Measurements from ENCODE around the gene ARMH4. TPM values are rescaled to one million over a fixed set of nuclear protein-coding genes. Genes with fewer than 3 reads are reported as not detected.

Gene ARMH4
- total RNA-seq, 4 donors from 2014 or later = 0.41 to 2.8 (median 0.48) TPM; not detected in 1

DNA sequence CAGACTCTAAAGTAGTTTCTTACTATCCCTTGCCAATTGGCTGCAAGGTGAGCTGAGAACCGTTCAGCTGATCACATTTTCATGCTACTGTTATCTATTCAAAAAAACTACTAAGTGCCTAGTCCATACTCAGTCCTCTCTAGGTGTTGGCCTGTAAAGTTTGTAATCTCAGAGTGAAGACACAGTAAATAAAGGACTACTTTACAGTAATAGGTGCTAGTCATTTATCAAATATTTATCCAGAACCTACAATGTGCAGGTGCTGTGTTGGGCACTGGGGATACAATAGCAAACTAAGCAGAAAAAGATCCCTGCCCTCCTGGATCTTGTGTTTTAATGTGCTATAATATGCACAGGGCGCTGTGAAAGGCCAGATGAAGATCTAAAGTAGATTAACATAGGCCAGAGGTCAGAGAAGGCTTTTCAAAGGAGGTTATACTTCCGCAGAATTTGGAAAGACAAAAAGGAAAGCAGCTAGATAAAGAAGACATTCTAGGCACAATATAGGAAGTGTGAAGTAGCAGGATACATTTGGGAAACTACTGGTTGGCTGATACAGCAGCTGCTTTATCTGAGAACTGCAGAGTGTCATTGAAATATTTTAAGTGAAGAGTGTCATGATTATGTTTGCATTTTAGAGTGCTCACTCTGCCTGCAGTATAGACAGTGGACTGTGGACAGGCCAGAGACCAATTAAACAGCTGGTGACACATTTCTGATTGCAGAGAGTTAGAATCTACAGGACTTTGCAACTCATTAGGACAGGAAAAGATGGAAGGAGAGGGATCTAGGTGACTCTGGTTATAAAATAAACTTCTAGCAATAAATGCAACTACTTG is 40.0 kb upstream of the ARMH4 start:
- Histone ChIP-seq H3K9me3 (no peaks in the 10 kb centered on the region), H3K27me3 (no peaks in the 10 kb centered on the region), H3K27ac (no peak overlapping the region), H3K36me3 (no peaks in the 10 kb centered on the region), H3K4me1 (peaks cover 0 to 28% (median 5%) of the 10 kb centered on the region in 4 donors), H3K4me3 (no peak overlapping the region)
- intact Hi-C loops (cut with DNase I; ENCODE audit: low total_unique reads) (no loop called here), in situ Hi-C loops (cut with MboI; ENCODE audit: low pct_ligation_motif_present in 1 of 4, low pct_unique_long_range_greater_than_20kb in 1 of 4, low sequenced_read_pairs in 3 of 4) (no loop called here)
- TF ChIP-seq CTCF (IDR thresholded peaks at IDR 0.05) = no peak
- no peak for TF ChIP-seq EP300 (IDR thresholded peaks at IDR 0.05; ENCODE audit: low read depth)
- no peak for TF ChIP-seq POLR2A (IDR thresholded peaks at IDR 0.05)
- TF ChIP-seq POLR2AphosphoS5 (IDR thresholded peaks at IDR 0.05) = no peak
- WGBS, 2 donors (ENCODE audit: low coverage in 1 of 2) = 41 to 53% methylated on average over 3 of the region's 3 CpGs
- DNase-seq = no peak

- Histone ChIP-seq H3K36me3 (no peaks in the 10 kb centered on the region), H3K4me1 (peaks cover 0 to 23% (median 5%) of the 10 kb centered on the region in 4 donors), H3K9me3 (no peaks in the 10 kb centered on the region), H3K4me3 (no peak overlapping the region), H3K27me3 (no peaks in the 10 kb centered on the region), H3K27ac (no peak overlapping the region)
- 73 to 81% methylated on average over 2 of the region's 2 CpGs for WGBS, 2 donors (ENCODE audit: low coverage in 1 of 2)
- TF ChIP-seq POLR2A (IDR thresholded peaks at IDR 0.05) (no peak), POLR2AphosphoS5 (IDR thresholded peaks at IDR 0.05) (no peak), EP300 (IDR thresholded peaks at IDR 0.05; ENCODE audit: low read depth) (no peak), CTCF (IDR thresholded peaks at IDR 0.05) (no peak)
- no peak for DNase-seq
- intact Hi-C loops (cut with DNase I; ENCODE audit: low total_unique reads) (no loop called here), in situ Hi-C loops (cut with MboI; ENCODE audit: low pct_ligation_motif_present in 1 of 4, low pct_unique_long_range_greater_than_20kb in 1 of 4, low sequenced_read_pairs in 3 of 4) (no loop called here)
Measured at GRCh38 chr14:58189176-58189575, 37.2 kb upstream of the ARMH4 start.

GRCh38 chr14:58177125-58177524 is 25.1 kb upstream of the ARMH4 start:
- H3K9me3 ChIP-seq = no peaks in the 10 kb centered on the region
- H3K27me3 ChIP-seq = no peaks in the 10 kb centered on the region
- 14 to 54% methylated on average over 1 to 5 of the region's 5 CpGs for WGBS, 2 donors (ENCODE audit: low coverage in 1 of 2)
- H3K4me3 ChIP-seq = no peak overlapping the region
- DNase-seq = no peak
- no peak overlapping the region for H3K27ac ChIP-seq
- TF ChIP-seq POLR2AphosphoS5 (IDR thresholded peaks at IDR 0.05) (no peak), POLR2A (IDR thresholded peaks at IDR 0.05) (no peak), EP300 (IDR thresholded peaks at IDR 0.05; ENCODE audit: low read depth) (no peak), CTCF (IDR thresholded peaks at IDR 0.05) (no peak)
- no peaks in the 10 kb centered on the region for H3K4me1 ChIP-seq
- no peaks in the 10 kb centered on the region for H3K36me3 ChIP-seq
- in situ Hi-C loops (cut with MboI; ENCODE audit: low pct_ligation_motif_present in 1 of 4, low pct_unique_long_range_greater_than_20kb in 1 of 4, low sequenced_read_pairs in 3 of 4) (no loop called here), intact Hi-C loops (cut with DNase I; ENCODE audit: low total_unique reads) (no loop called here)

GRCh38 chr14:58171090-58171489 is 19.1 kb upstream of the ARMH4 start:
- Histone ChIP-seq H3K27ac (no peak overlapping the region), H3K4me3 (no peak overlapping the region), H3K36me3 (no peaks in the 10 kb centered on the region), H3K4me1 (no peaks in the 10 kb centered on the region), H3K27me3 (no peaks in the 10 kb centered on the region), H3K9me3 (no peaks in the 10 kb centered on the region)
- 9 to 15% methylated on average over 5 to 6 of the region's 6 CpGs for WGBS, 2 donors (ENCODE audit: low coverage in 1 of 2)
- TF ChIP-seq POLR2AphosphoS5 (IDR thresholded peaks at IDR 0.05) (no peak), POLR2A (IDR thresholded peaks at IDR 0.05) (no peak), EP300 (IDR thresholded peaks at IDR 0.05; ENCODE audit: low read depth) (no peak), CTCF (IDR thresholded peaks at IDR 0.05) (no peak)
- intact Hi-C loops (cut with DNase I; ENCODE audit: low total_unique reads) (no loop called here), in situ Hi-C loops (cut with MboI; ENCODE audit: low pct_ligation_motif_present in 1 of 4, low pct_unique_long_range_greater_than_20kb in 1 of 4, low sequenced_read_pairs in 3 of 4) (no loop called here)
- DNase-seq = peak; percentile 76

Data from transverse colon (tissue), 4 donors.